Measurements from ENCODE around the gene FFAR3.

DNA sequence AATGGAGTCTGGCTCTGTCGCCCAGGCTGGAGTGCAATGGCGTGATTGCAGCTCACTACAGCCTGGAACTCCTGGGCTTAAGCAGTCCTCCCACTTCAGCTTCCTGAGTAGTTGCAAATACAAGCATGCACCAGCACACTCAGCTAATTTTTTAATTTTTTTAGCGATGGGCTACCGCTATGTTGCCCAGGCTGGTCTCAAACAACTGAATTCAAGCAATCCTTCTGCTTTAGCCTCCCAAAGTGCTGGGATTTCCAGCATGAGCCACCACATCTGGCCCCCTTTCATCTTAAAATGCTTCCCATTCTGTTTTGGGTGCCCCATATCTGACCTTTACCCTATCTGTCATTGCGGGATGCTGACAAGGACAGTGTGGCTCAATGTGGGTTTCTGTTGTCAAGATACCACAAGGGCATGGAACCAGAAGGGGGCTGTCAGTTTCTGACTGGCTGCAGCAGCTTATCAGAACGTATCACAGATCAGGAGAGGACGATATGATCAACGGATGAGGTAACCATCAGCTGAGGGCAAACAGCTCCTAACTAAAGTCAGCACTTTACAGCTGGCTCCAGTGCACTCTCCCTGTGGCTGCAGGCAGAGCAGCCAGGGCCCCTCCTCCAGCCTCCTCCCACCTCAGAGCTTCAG lies 45.0 kb downstream of the FFAR3 start:
- TF ChIP-seq CTCF (IDR thresholded peaks at IDR 0.05; ENCODE audit: insufficient read depth, low read length) (no peak), GABPA (IDR thresholded peaks at IDR 0.05; ENCODE audit: low read depth) (no peak), POLR2AphosphoS5 (IDR thresholded peaks at IDR 0.05; ENCODE audit: low read depth) (no peak), SPI1 (IDR thresholded peaks at IDR 0.05; ENCODE audit: borderline replicate concordance, low read depth) (no peak)
